Hair follicular keratinocyte (primary cell): Measurements from ENCODE around the gene GLYATL2. TPM values are rescaled to one million over a fixed set of nuclear protein-coding genes. Genes with fewer than 3 reads are reported as not detected.

Experiments
- total RNA-seq: library from RNA; depleted of rRNA; stranded (reverse); fragments of >200 nt; gene quantifications from 2 replicates; pipeline ENCODE4 v1.2.3, GENCODE V29; 2015

GLYATL2 gene
- 1.1 TPM in 1 of 2 replicates, not detected in the other for total RNA-seq

GRCh38 chr11:58844361-58845005 lies at the start of gene GLYATL2:
Gene GLYATL2 (minus strand): TSS chr11:58844704. CDS start chr11:58839612, 5,092 bp downstream.

Other genes starting within 250 kb of the GLYATL2 start
- 0.19 and 0.23 TPM in 2 replicates for gene CNTF, start 222.0 kb downstream of the GLYATL2 start, total RNA-seq
- not detected in 2 replicates for gene GLYAT, start 112.8 kb downstream of the GLYATL2 start, total RNA-seq
- gene GLYATL1, start 94.8 kb upstream of the GLYATL2 start, total RNA-seq: 0.16 and 0.19 TPM in 2 replicates
- gene GLYATL1B, start 241.6 kb upstream of the GLYATL2 start, total RNA-seq: not detected in 2 replicates